ENCODE results near the gene NAT8L.
"Not testable (repeated sequence)": the region's sequence is repeated elsewhere in the genome, so short reads cannot be mapped to it uniquely, and the experiment has no call there.

Gene NAT8L

GRCh38 chr4:2024683-2025082, 34.4 kb upstream of the NAT8L start:
- no peaks in the 10 kb centered on the region for H3K9me3 ChIP-seq (ENCODE audit: control insufficient read depth, low read length)
- H3K9ac ChIP-seq, result no peak overlapping the region
- H3K36me3 ChIP-seq (ENCODE audit: control insufficient read depth, insufficient read depth, low read length), result no peaks in the 10 kb centered on the region
- H3K27ac ChIP-seq, result no peak overlapping the region
- TF ChIP-seq, protein P1, sequence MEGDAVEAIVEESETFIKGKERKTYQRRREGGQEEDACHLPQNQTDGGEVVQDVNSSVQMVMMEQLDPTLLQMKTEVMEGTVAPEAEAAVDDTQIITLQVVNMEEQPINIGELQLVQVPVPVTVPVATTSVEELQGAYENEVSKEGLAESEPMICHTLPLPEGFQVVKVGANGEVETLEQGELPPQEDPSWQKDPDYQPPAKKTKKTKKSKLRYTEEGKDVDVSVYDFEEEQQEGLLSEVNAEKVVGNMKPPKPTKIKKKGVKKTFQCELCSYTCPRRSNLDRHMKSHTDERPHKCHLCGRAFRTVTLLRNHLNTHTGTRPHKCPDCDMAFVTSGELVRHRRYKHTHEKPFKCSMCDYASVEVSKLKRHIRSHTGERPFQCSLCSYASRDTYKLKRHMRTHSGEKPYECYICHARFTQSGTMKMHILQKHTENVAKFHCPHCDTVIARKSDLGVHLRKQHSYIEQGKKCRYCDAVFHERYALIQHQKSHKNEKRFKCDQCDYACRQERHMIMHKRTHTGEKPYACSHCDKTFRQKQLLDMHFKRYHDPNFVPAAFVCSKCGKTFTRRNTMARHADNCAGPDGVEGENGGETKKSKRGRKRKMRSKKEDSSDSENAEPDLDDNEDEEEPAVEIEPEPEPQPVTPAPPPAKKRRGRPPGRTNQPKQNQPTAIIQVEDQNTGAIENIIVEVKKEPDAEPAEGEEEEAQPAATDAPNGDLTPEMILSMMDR (IDR thresholded peaks at IDR 0.05), result no peak
- H3K4me3 ChIP-seq (ENCODE audit: low read depth, low read length), result no peak overlapping the region
- H3K4me2 ChIP-seq (ENCODE audit: low read length), result no peak overlapping the region
- H3K4me1 ChIP-seq, result no peaks in the 10 kb centered on the region
- no peaks in the 10 kb centered on the region for H3K27me3 ChIP-seq (ENCODE audit: control insufficient read depth, insufficient read depth, low read length)
- H2AFZ ChIP-seq, result no peak overlapping the region
- H3K79me2 ChIP-seq, result no peaks in the 10 kb centered on the region

- H3K79me2 ChIP-seq, result no peaks in the 10 kb centered on the region
- no peaks in the 10 kb centered on the region for H3K9me3 ChIP-seq (ENCODE audit: control insufficient read depth, low read length)
- no peak overlapping the region for H2AFZ ChIP-seq
- H3K36me3 ChIP-seq (ENCODE audit: control insufficient read depth, insufficient read depth, low read length), result no peaks in the 10 kb centered on the region
- TF ChIP-seq, protein P1 (IDR thresholded peaks at IDR 0.05), result no peak
- H3K9ac ChIP-seq, result no peak overlapping the region
- no peak overlapping the region for H3K4me3 ChIP-seq (ENCODE audit: low read depth, low read length)
- no peak overlapping the region for H3K27ac ChIP-seq
- H3K4me2 ChIP-seq (ENCODE audit: low read length), result no peak overlapping the region
- no peaks in the 10 kb centered on the region for H3K4me1 ChIP-seq
- no peaks in the 10 kb centered on the region for H3K27me3 ChIP-seq (ENCODE audit: control insufficient read depth, insufficient read depth, low read length)
Measured at GRCh38 chr4:2025817-2026216, 33.3 kb upstream of the NAT8L start.

DNA sequence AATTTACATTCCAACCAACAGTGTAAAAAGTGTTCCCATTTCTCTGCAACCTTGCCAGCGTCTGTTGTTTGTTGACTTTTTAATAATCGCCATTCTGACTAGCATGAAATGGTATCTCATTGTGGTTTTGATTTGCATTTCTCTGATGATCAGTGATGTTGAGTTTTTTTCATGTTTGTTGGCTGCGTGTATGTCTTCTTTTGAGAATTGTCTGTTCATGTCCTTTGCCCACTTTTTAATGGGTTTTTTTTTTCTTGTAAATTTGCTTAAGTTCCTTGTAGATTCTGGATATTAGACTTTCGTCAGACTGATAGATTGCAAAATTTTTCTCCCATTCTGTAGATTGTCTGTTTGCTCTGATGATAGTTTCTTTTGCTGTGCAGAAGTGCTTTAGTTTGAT, 32.0 kb upstream of the NAT8L start:
- H3K9ac ChIP-seq; H3K36me3 ChIP-seq (ENCODE audit: control insufficient read depth, insufficient read depth, low read length); H3K4me2 ChIP-seq (ENCODE audit: low read length); H3K9me3 ChIP-seq (ENCODE audit: control insufficient read depth, low read length); H3K27ac ChIP-seq; H2AFZ ChIP-seq; H3K79me2 ChIP-seq; H3K4me1 ChIP-seq; H3K4me3 ChIP-seq (ENCODE audit: low read depth, low read length); H3K27me3 ChIP-seq (ENCODE audit: control insufficient read depth, insufficient read depth, low read length): not testable (repeated sequence)

GRCh38 chr4:2031161-2031560, 28.0 kb upstream of the NAT8L start:
- not testable (repeated sequence) for H2AFZ ChIP-seq; H3K36me3 ChIP-seq (ENCODE audit: control insufficient read depth, insufficient read depth, low read length); H3K79me2 ChIP-seq; H3K4me1 ChIP-seq; H3K9ac ChIP-seq; H3K9me3 ChIP-seq (ENCODE audit: control insufficient read depth, low read length); H3K27me3 ChIP-seq (ENCODE audit: control insufficient read depth, insufficient read depth, low read length); H3K27ac ChIP-seq; H3K4me2 ChIP-seq (ENCODE audit: low read length); H3K4me3 ChIP-seq (ENCODE audit: low read depth, low read length)

GRCh38 chr4:2036327-2036726, 22.8 kb upstream of the NAT8L start:
- no peaks in the 10 kb centered on the region for H3K79me2 ChIP-seq
- H3K27me3 ChIP-seq (ENCODE audit: control insufficient read depth, insufficient read depth, low read length), result no peaks in the 10 kb centered on the region
- TF ChIP-seq, protein P1 (IDR thresholded peaks at IDR 0.05), result no peak
- H3K36me3 ChIP-seq (ENCODE audit: control insufficient read depth, insufficient read depth, low read length), result no peaks in the 10 kb centered on the region
- no peaks in the 10 kb centered on the region for H3K4me1 ChIP-seq
- H3K9ac ChIP-seq, result no peak overlapping the region
- H3K4me2 ChIP-seq (ENCODE audit: low read length), result no peak overlapping the region
- no peak overlapping the region for H2AFZ ChIP-seq
- H3K27ac ChIP-seq, result no peak overlapping the region
- no peaks in the 10 kb centered on the region for H3K9me3 ChIP-seq (ENCODE audit: control insufficient read depth, low read length)
- no peak overlapping the region for H3K4me3 ChIP-seq (ENCODE audit: low read depth, low read length)

DNA sequence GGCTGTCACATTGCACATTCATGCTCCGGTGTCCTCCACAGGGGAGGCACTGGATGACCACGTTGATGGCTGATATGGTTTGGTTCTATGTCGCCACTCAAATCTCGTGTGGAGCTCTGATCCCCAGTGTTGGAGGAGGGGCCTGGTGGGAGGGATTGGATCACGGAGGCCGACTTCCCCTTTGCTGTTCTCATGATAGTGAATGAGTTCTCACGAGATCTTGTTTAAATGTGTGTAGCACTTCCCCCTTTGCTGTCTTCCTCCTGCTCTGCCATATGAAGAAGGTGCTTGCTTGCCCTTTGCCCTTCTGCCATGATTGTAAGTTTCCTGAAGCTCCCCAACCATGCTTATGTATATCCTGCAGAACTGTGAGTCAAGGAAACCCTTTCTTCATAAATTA, 22.3 kb upstream of the NAT8L start:
- H3K9me3 ChIP-seq (ENCODE audit: control insufficient read depth, low read length), result no peaks in the 10 kb centered on the region
- no peak overlapping the region for H3K4me2 ChIP-seq (ENCODE audit: low read length)
- H3K4me1 ChIP-seq, result no peaks in the 10 kb centered on the region
- H3K27me3 ChIP-seq (ENCODE audit: control insufficient read depth, insufficient read depth, low read length), result no peaks in the 10 kb centered on the region
- TF ChIP-seq, protein P1 (IDR thresholded peaks at IDR 0.05), result no peak
- H3K9ac ChIP-seq, result no peak overlapping the region
- H3K36me3 ChIP-seq (ENCODE audit: control insufficient read depth, insufficient read depth, low read length), result no peaks in the 10 kb centered on the region
- no peak overlapping the region for H3K4me3 ChIP-seq (ENCODE audit: low read depth, low read length)
- no peaks in the 10 kb centered on the region for H3K79me2 ChIP-seq
- no peak overlapping the region for H3K27ac ChIP-seq
- H2AFZ ChIP-seq, result no peak overlapping the region
